Neuronal stem cell (in vitro differentiated cells): Measurements from ENCODE around the gene ARHGAP25.

Experiments
- DNase-seq: peaks from one replicate; pipeline ENCODE4 v3.0.0-alpha.2; 2013; ENCODE audit warnings: low spot score
- H2AFZ ChIP-seq: one replicate; pipeline ENCODE4 v1.6.1; 2013; ENCODE audit warnings: mild to moderate bottlenecking, low read length, inconsistent platforms
- H2AK5ac ChIP-seq: 2 replicates; pipeline ENCODE4 v1.6.1; 2013; ENCODE audit warnings: low read depth, mild to moderate bottlenecking, inconsistent platforms, low read length, moderate library complexity, mixed read lengths
- H2BK120ac ChIP-seq: 2 replicates; pipeline ENCODE4 v1.6.1; 2013; ENCODE audit warnings: low read depth, mild to moderate bottlenecking, inconsistent platforms, low read length, moderate library complexity, mixed read lengths
- H2BK12ac ChIP-seq: one replicate; pipeline ENCODE4 v1.6.1; 2013; ENCODE audit warnings: low read length, inconsistent platforms
- H2BK15ac ChIP-seq: 2 replicates; pipeline ENCODE4 v1.6.1; 2013; ENCODE audit warnings: mild to moderate bottlenecking, low read length, inconsistent platforms, mixed read lengths
- H2BK5ac ChIP-seq: one replicate; pipeline ENCODE4 v1.6.1; 2013; ENCODE audit warnings: inconsistent platforms, mild to moderate bottlenecking, low read length, moderate library complexity
- H3K14ac ChIP-seq: one replicate; pipeline ENCODE4 v1.6.1; 2013; ENCODE audit warnings: low read length, inconsistent platforms
- H3K18ac ChIP-seq: 2 replicates; pipeline ENCODE4 v1.6.1; 2013; ENCODE audit warnings: low read length, inconsistent platforms
- H3K23ac ChIP-seq: 2 replicates; pipeline ENCODE4 v1.6.1; 2013; ENCODE audit warnings: low read depth, mild to moderate bottlenecking, mixed read lengths, low read length, inconsistent platforms; ENCODE audit not compliant: poor library complexity
- H3K27ac ChIP-seq: replicated peaks from 3 replicates; pipeline ENCODE4 v1.5.1; 2013; ENCODE audit warnings: low read length, inconsistent platforms
- H3K27me3 ChIP-seq, 3 experiments: 2 replicates each; pipeline ENCODE4 v1.6.1; 2013; ENCODE audit warnings: low read length in 3 of 3, mild to moderate bottlenecking in 2 of 3, inconsistent platforms in 1 of 3, low read depth in 1 of 3, mixed read lengths in 1 of 3, moderate library complexity in 1 of 3; ENCODE audit not compliant: control insufficient read depth in 3 of 3, insufficient read depth in 3 of 3
- H3K36me3 ChIP-seq, 2 donors: replicated peaks in 1 of 2; 2 replicates each; pipeline ENCODE4 v1.6.1; 2013; ENCODE audit warnings: low read length in 2 of 2; ENCODE audit not compliant: control insufficient read depth in 2 of 2, insufficient read depth in 2 of 2
- H3K4ac ChIP-seq: 2 replicates; pipeline ENCODE4 v1.6.1; 2013; ENCODE audit warnings: inconsistent platforms, mild to moderate bottlenecking, low read length, moderate library complexity
- H3K4me1 ChIP-seq, 2 donors: 1 replicate in 1 of 2; 2 replicates in 1 of 2; pipeline ENCODE4 v1.6.1; 2013; ENCODE audit warnings: low read length in 2 of 2, low read depth in 1 of 2; ENCODE audit not compliant: control insufficient read depth in 2 of 2, insufficient read depth in 1 of 2
- H3K4me2 ChIP-seq: one replicate; pipeline ENCODE4 v1.6.1; 2013; ENCODE audit warnings: mild to moderate bottlenecking, low read length, inconsistent platforms; ENCODE audit not compliant: insufficient read depth, poor library complexity, severe bottlenecking
- H3K4me3 ChIP-seq, 2 donors: 2 replicates each; pipeline ENCODE4 v1.5.1; 2013; ENCODE audit warnings: low read length in 2 of 2, mild to moderate bottlenecking in 2 of 2, inconsistent platforms in 1 of 2, moderate library complexity in 1 of 2
- H3K79me1 ChIP-seq: one replicate; pipeline ENCODE4 v1.6.1; 2013; ENCODE audit warnings: low read depth, mild to moderate bottlenecking, inconsistent platforms, low read length, moderate library complexity
- H3K9ac ChIP-seq: one replicate; pipeline ENCODE4 v1.6.1; 2013; ENCODE audit warnings: mild to moderate bottlenecking, low read depth, low read length, inconsistent platforms; ENCODE audit not compliant: poor library complexity
- H3K9me3 ChIP-seq, 2 donors: replicated peaks in 1 of 2; 2 replicates each; pipeline versions ENCODE3 to v1.6.1; 2013; ENCODE audit warnings: low read length in 2 of 2, mild to moderate bottlenecking in 2 of 2, inconsistent platforms in 1 of 2, low read depth in 1 of 2, mixed read lengths in 1 of 2, moderate library complexity in 1 of 2; ENCODE audit not compliant: control insufficient read depth in 2 of 2, insufficient read depth in 1 of 2
- H4K8ac ChIP-seq: one replicate; pipeline ENCODE4 v1.6.1; 2013; ENCODE audit warnings: low read depth, mild to moderate bottlenecking, inconsistent platforms, low read length, moderate library complexity
- H4K91ac ChIP-seq: one replicate; pipeline ENCODE4 v1.6.1; 2013; ENCODE audit warnings: low read length, low read depth, mild to moderate bottlenecking, inconsistent platforms; ENCODE audit not compliant: poor library complexity
- WGBS, 2 donors: extraction: QIAGEN DNeasy Blood & Tissue Kit; methylation state at CpG; one replicate each; pipeline ENCODE4 v1.1.7; 2013; ENCODE audit warnings: missing lambda C conversion rate in 2 of 2, mixed read lengths in 1 of 2; ENCODE audit not compliant: insufficient read length in 2 of 2, insufficient replicate concordance in 1 of 2; ENCODE audit errors: extremely low coverage in 2 of 2; 5-methylcytosine and 5-hydroxymethylcytosine counted together

ARHGAP25 gene

DNA sequence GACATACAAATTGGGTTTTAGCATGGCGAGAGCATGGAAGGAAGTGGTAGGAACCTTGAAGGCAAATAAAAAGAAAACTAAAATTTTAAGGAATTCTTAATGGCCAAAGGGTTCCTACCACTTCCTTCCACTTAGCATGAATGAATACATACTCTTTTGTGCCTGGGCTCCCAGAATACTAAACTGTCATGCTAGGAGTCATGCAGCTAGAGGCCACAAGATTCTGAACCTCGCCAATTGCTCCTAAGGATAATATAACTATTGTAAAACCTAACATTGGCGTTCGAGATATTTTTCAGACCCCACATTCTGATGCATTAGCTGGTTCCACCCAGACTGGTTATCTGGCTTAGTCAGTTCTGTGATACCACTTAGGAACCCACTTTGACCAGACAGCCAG is 38.6 kb upstream of the ARHGAP25 start:
- Histone ChIP-seq H3K14ac (no peak overlapping the region), H2BK120ac (no peak overlapping the region)

GRCh38 chr2:68696554-68696953 is 38.1 kb upstream of the ARHGAP25 start:
- H2BK12ac ChIP-seq, result no peak overlapping the region
- WGBS, 2 donors, result no CpG with 5 or more reads among the region's 2 CpGs

More for the DNA sequence above, 38.6 kb upstream of the ARHGAP25 start:
- H3K4ac ChIP-seq, result no peak overlapping the region
- H3K4me3 ChIP-seq, result no peak overlapping the region
- H2BK12ac ChIP-seq, result no peak overlapping the region
- no peak overlapping the region for H3K27ac ChIP-seq
- no CpG with 5 or more reads among the region's 4 CpGs for WGBS, 2 donors
- no peak for DNase-seq
- no peak overlapping the region for H3K4me2 ChIP-seq
- H3K18ac ChIP-seq, result no peak overlapping the region
- H4K91ac ChIP-seq, result no peak overlapping the region
- no peak overlapping the region for H2BK5ac ChIP-seq
- H4K8ac ChIP-seq, result no peak overlapping the region
- H2AK5ac ChIP-seq, result no peak overlapping the region
- H3K23ac ChIP-seq, result no peak overlapping the region
- H3K27me3 ChIP-seq, result no peaks in the 10 kb centered on the region
- H3K36me3 ChIP-seq, result no peaks in the 10 kb centered on the region
- no peak overlapping the region for H2BK15ac ChIP-seq
- H3K9me3 ChIP-seq, result peaks cover 2 to 3% of the 10 kb centered on the region in 2 donors
- H3K79me1 ChIP-seq, result no peaks in the 10 kb centered on the region
- H2AFZ ChIP-seq, result no peak overlapping the region
- no peak overlapping the region for H3K9ac ChIP-seq
- no peaks in the 10 kb centered on the region for H3K4me1 ChIP-seq

GRCh38 chr2:68698567-68699377 is 35.8 kb upstream of the ARHGAP25 start:
- H3K4me1 ChIP-seq, result no peaks in the 10 kb centered on the region
- H3K27ac ChIP-seq, result no peak overlapping the region
- no peak overlapping the region for H3K4me2 ChIP-seq
- no CpG with 5 or more reads among the region's 4 CpGs for WGBS, 2 donors
- H2BK5ac ChIP-seq, result no peak overlapping the region
- H4K8ac ChIP-seq, result no peak overlapping the region
- no peaks in the 10 kb centered on the region for H3K27me3 ChIP-seq
- no peaks in the 10 kb centered on the region for H3K79me1 ChIP-seq
- H3K18ac ChIP-seq, result no peak overlapping the region
- no peak overlapping the region for H2BK120ac ChIP-seq
- no peak for DNase-seq
- H2AK5ac ChIP-seq, result no peak overlapping the region
- H2AFZ ChIP-seq, result no peak overlapping the region
- no peak overlapping the region for H2BK15ac ChIP-seq
- H2BK12ac ChIP-seq, result no peak overlapping the region
- H3K23ac ChIP-seq, result no peak overlapping the region
- no peak overlapping the region for H4K91ac ChIP-seq
- H3K4me3 ChIP-seq, result no peak overlapping the region
- H3K36me3 ChIP-seq, result no peaks in the 10 kb centered on the region
- H3K9ac ChIP-seq, result no peak overlapping the region
- H3K14ac ChIP-seq, result no peak overlapping the region
- peaks cover 2 to 3% of the 10 kb centered on the region in 2 donors for H3K9me3 ChIP-seq
- H3K4ac ChIP-seq, result no peak overlapping the region

More at GRCh38 chr2:68696554-68696953, 38.1 kb upstream of the ARHGAP25 start:
- no peak overlapping the region for H3K27ac ChIP-seq
- no peak overlapping the region for H4K91ac ChIP-seq
- H3K27me3 ChIP-seq, result no peaks in the 10 kb centered on the region
- no peak overlapping the region for H2AK5ac ChIP-seq
- H3K36me3 ChIP-seq, result no peaks in the 10 kb centered on the region
- no peak overlapping the region for H3K9ac ChIP-seq
- no peak overlapping the region for H3K4me2 ChIP-seq
- no peaks in the 10 kb centered on the region for H3K79me1 ChIP-seq
- no peak overlapping the region for H3K18ac ChIP-seq
- no peak overlapping the region for H2BK15ac ChIP-seq
- no peak overlapping the region for H2BK5ac ChIP-seq
- no peak overlapping the region for H3K4ac ChIP-seq
- no peak overlapping the region for H3K23ac ChIP-seq
- no peak overlapping the region for H3K4me3 ChIP-seq
- no peaks in the 10 kb centered on the region for H3K4me1 ChIP-seq
- H3K14ac ChIP-seq, result no peak overlapping the region
- no peak for DNase-seq
- no peak overlapping the region for H4K8ac ChIP-seq
- no peak overlapping the region for H2AFZ ChIP-seq
- H2BK120ac ChIP-seq, result no peak overlapping the region
- peaks cover 2 to 3% of the 10 kb centered on the region in 2 donors for H3K9me3 ChIP-seq

DNA sequence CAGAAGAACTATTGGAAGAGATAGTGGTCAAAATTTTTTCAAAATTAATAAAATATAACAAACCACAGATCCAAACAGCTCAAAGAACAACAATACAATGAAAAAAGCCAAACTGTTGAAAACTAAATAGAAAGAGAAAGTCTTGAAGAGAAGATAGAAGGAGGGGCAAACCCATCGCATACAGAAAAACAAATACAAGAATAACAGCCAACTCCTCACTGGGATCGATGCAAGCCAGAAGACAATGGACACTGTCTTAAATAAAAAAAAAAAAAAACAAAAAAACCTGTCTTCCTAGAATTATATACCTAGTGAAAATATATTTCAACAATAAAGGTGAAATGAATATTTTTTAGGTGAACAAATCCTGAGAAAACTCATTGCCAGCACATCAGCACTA is 34.1 kb upstream of the ARHGAP25 start:
- no peak overlapping the region for H3K4ac ChIP-seq
- H3K79me1 ChIP-seq, result no peaks in the 10 kb centered on the region
- H2AK5ac ChIP-seq, result no peak overlapping the region
- no peak overlapping the region for H3K4me3 ChIP-seq
- no peak overlapping the region for H4K8ac ChIP-seq
- no peak overlapping the region for H2AFZ ChIP-seq
- H2BK12ac ChIP-seq, result no peak overlapping the region
- no peak overlapping the region for H3K18ac ChIP-seq
- WGBS, 2 donors, result no CpG with 5 or more reads among the region's 2 CpGs
- DNase-seq, result no peak
- no peak overlapping the region for H3K27ac ChIP-seq
- no peak overlapping the region for H3K14ac ChIP-seq
- no peak overlapping the region for H4K91ac ChIP-seq
- H3K4me1 ChIP-seq, result no peaks in the 10 kb centered on the region
- H3K23ac ChIP-seq, result no peak overlapping the region
- H3K27me3 ChIP-seq, result no peaks in the 10 kb centered on the region
- no peak overlapping the region for H2BK120ac ChIP-seq
- no peak overlapping the region for H2BK5ac ChIP-seq
- H3K36me3 ChIP-seq, result no peaks in the 10 kb centered on the region
- H3K4me2 ChIP-seq, result no peak overlapping the region
- no peak overlapping the region for H2BK15ac ChIP-seq
- no peak overlapping the region for H3K9ac ChIP-seq
- H3K9me3 ChIP-seq, result peaks cover 2 to 3% of the 10 kb centered on the region in 2 donors
